IMR-90 (cell line): Measurements from ENCODE around the gene PARD6G. TPM values are rescaled to one million over a fixed set of nuclear protein-coding genes. Genes with fewer than 3 reads are reported as not detected.

Experiments used
- ATAC-seq: fragments of 200-7000 bp; cut with Tn5 transposase; 2 replicates; pipeline ENCODE4 v1.9.1; 2020; ENCODE audit warnings: low read depth, mild to moderate bottlenecking, moderate library complexity
- BruUV-seq: library from RNA; stranded (reverse); fragments of 400-500 nt; replicated peaks from 2 replicates; lab custom pipeline; 2021; lab: Mats Ljungman, UMichigan
- CTCF ChIA-PET: fragments of 300-600 bp; formaldehyde crosslinking; extraction: SDS; loops from one replicate; lab custom pipeline; 2021; ENCODE audit warnings: antibody characterized with exemption; lab: Yijun Ruan, JAX
- POLR2A ChIA-PET: fragments of 300-600 bp; sonication (Branson Sonifier 250); formaldehyde crosslinking; loops from one replicate; lab custom pipeline; 2022; ENCODE audit warnings: antibody characterized with exemption; ENCODE audit not compliant: unreplicated experiment; lab: Charles Lee
- DNase-seq: peaks from one replicate; pipeline ENCODE4 v3.0.0; 2013
- H2AFZ ChIP-seq: replicated peaks from 2 replicates; pipeline ENCODE3; 2013; ENCODE audit warnings: low read length, mild to moderate bottlenecking; ENCODE audit not compliant: poor library complexity
- H2AK5ac ChIP-seq: 2 replicates; pipeline ENCODE4 v1.6.1; 2013; ENCODE audit warnings: low read depth, low read length, inconsistent platforms
- H2AK9ac ChIP-seq: replicated peaks from 2 replicates; pipeline ENCODE3; 2013; ENCODE audit warnings: mild to moderate bottlenecking, low read depth, low read length, moderate library complexity; ENCODE audit not compliant: poor library complexity
- H2BK120ac ChIP-seq: 2 replicates; pipeline ENCODE4 v1.6.1; 2013; ENCODE audit warnings: low read depth, low read length, inconsistent platforms
- H2BK15ac ChIP-seq: 3 replicates; pipeline ENCODE4 v1.6.1; 2013; ENCODE audit warnings: low read depth, low read length, inconsistent platforms
- H2BK20ac ChIP-seq: 2 replicates; pipeline ENCODE4 v1.6.1; 2013; ENCODE audit warnings: low read depth, mild to moderate bottlenecking, inconsistent platforms, low read length, moderate library complexity
- H2BK5ac ChIP-seq: 2 replicates; pipeline ENCODE4 v1.6.1; 2013; ENCODE audit warnings: mild to moderate bottlenecking, low read depth, low read length, inconsistent platforms; ENCODE audit not compliant: poor library complexity, severe bottlenecking
- H3K14ac ChIP-seq: replicated peaks from 2 replicates; pipeline ENCODE4 v1.6.1; 2013; ENCODE audit warnings: low read depth, low read length, inconsistent platforms
- H3K18ac ChIP-seq: 2 replicates; pipeline ENCODE4 v1.6.1; 2013; ENCODE audit warnings: low read depth, low read length, control low read depth
- H3K23ac ChIP-seq: 2 replicates; pipeline ENCODE4 v1.6.1; 2013; ENCODE audit warnings: low read depth, low read length, inconsistent platforms
- H3K27ac ChIP-seq: 2 replicates; pipeline ENCODE4 v1.5.1; 2013; ENCODE audit warnings: mild to moderate bottlenecking, control low read depth, low read length; ENCODE audit not compliant: insufficient read depth
- H3K27me3 ChIP-seq: 2 replicates; pipeline ENCODE4 v1.6.1; 2013; ENCODE audit warnings: low read length; ENCODE audit not compliant: control insufficient read depth, insufficient read depth
- H3K36me3 ChIP-seq: 2 replicates; pipeline ENCODE4 v1.6.1; 2013; ENCODE audit warnings: low read length, mixed read lengths; ENCODE audit not compliant: control insufficient read depth, insufficient read depth
- H3K4ac ChIP-seq: 2 replicates; pipeline ENCODE4 v1.6.1; 2013; ENCODE audit warnings: low read depth, low read length, inconsistent platforms
- H3K4me1 ChIP-seq: 2 replicates; pipeline ENCODE4 v1.6.1; 2013; ENCODE audit warnings: low read length, mixed read lengths; ENCODE audit not compliant: control insufficient read depth, insufficient read depth
- H3K4me2 ChIP-seq: 2 replicates; pipeline ENCODE4 v1.6.1; 2013; ENCODE audit warnings: low read depth, mild to moderate bottlenecking, control low read depth, low read length, moderate library complexity
- H3K4me3 ChIP-seq: 2 replicates; pipeline ENCODE4 v1.5.1; 2013; ENCODE audit warnings: low read depth, mild to moderate bottlenecking, control low read depth, low read length, moderate library complexity; ENCODE audit not compliant: insufficient read depth
- H3K56ac ChIP-seq: 2 replicates; pipeline ENCODE4 v1.6.1; 2013; ENCODE audit warnings: low read length, inconsistent platforms; ENCODE audit not compliant: insufficient read depth; ENCODE audit errors: extremely low read depth
- H3K79me1 ChIP-seq, 2 experiments: 2 replicates each; pipeline ENCODE4 v1.6.1; 2013; ENCODE audit warnings: low read length in 2 of 2, inconsistent platforms in 1 of 2, low read depth in 1 of 2
- H3K9ac ChIP-seq: 2 replicates; pipeline ENCODE4 v1.6.1; 2013; ENCODE audit warnings: low read depth, low read length, control low read depth
- H3K9me1 ChIP-seq: 2 replicates; pipeline ENCODE4 v1.6.1; 2013; ENCODE audit warnings: low read length, inconsistent platforms; ENCODE audit not compliant: insufficient read depth
- H3K9me3 ChIP-seq: 2 replicates; pipeline ENCODE4 v1.6.1; 2013; ENCODE audit warnings: low read length; ENCODE audit not compliant: control insufficient read depth, insufficient read depth
- H4K20me1 ChIP-seq: 2 replicates; pipeline ENCODE4 v1.6.1; 2013; ENCODE audit warnings: low read length, inconsistent platforms; ENCODE audit not compliant: insufficient read depth
- H4K5ac ChIP-seq: 2 replicates; pipeline ENCODE4 v1.6.1; 2013; ENCODE audit warnings: mild to moderate bottlenecking, low read depth, low read length, control low read depth
- H4K8ac ChIP-seq, 2 experiments: 2 replicates each; pipeline ENCODE4 v1.6.1; 2013; ENCODE audit warnings: low read depth in 2 of 2, low read length in 2 of 2, control low read depth in 1 of 2, inconsistent platforms in 1 of 2
- H4K91ac ChIP-seq: 2 replicates; pipeline ENCODE4 v1.6.1; 2013; ENCODE audit warnings: low read depth, low read length, inconsistent platforms; ENCODE audit not compliant: insufficient read depth
- BHLHE40 ChIP-seq: fragments of 150-350 bp; IDR thresholded peaks from 2 replicates; pipeline ENCODE4 v1.6.1; 2016; ENCODE audit warnings: mild to moderate bottlenecking, low read depth, low read length
- CEBPB ChIP-seq: IDR thresholded peaks from 2 replicates; pipeline ENCODE4 v1.6.1; 2012; ENCODE audit warnings: low read depth, low read length, improper control_type of control experiment
- CHD1 ChIP-seq: IDR thresholded peaks from 2 replicates; pipeline ENCODE4 v1.6.1; 2012; ENCODE audit warnings: low read depth, low read length, improper control_type of control experiment
- FOS ChIP-seq: fragments of 150-350 bp; IDR thresholded peaks from 2 replicates; pipeline ENCODE4 v1.6.1; 2016; ENCODE audit warnings: low read depth, low read length
- MAFK ChIP-seq: IDR thresholded peaks from 2 replicates; pipeline ENCODE4 v1.6.1; 2012; ENCODE audit warnings: low read depth, low read length, improper control_type of control experiment
- MXI1 ChIP-seq: IDR thresholded peaks from 2 replicates; pipeline ENCODE4 v1.6.1; 2012; ENCODE audit warnings: low read depth, mild to moderate bottlenecking, low read length, moderate library complexity, borderline replicate concordance
- NFE2L2 ChIP-seq: fragments of 150-350 bp; IDR thresholded peaks from 2 replicates; pipeline ENCODE4 v1.6.1; 2016; ENCODE audit warnings: low read depth, mild to moderate bottlenecking, low read length
- POLR2A ChIP-seq: IDR thresholded peaks from 2 replicates; pipeline ENCODE4 v1.6.1; 2012; ENCODE audit warnings: mild to moderate bottlenecking, low read depth, low read length
- RAD21 ChIP-seq: IDR thresholded peaks from 2 replicates; pipeline ENCODE4 v1.6.1; 2012; ENCODE audit warnings: low read length, improper control_type of control experiment
- RCOR1 ChIP-seq: IDR thresholded peaks from 2 replicates; pipeline ENCODE4 v1.6.1; 2012; ENCODE audit warnings: mild to moderate bottlenecking, low read length, improper control_type of control experiment; ENCODE audit not compliant: insufficient replicate concordance
- RFX5 ChIP-seq: IDR thresholded peaks from 2 replicates; pipeline ENCODE4 v1.8.0; 2012; ENCODE audit warnings: low read depth, mild to moderate bottlenecking, low read length, moderate library complexity
- WGBS, 2 experiments: methylation state at CpG; one replicate each; pipeline versions ENCODE4 v1.1.5 to v1.1.7; 2013; ENCODE audit warnings: missing lambda C conversion rate in 2 of 2; ENCODE audit not compliant: insufficient read length in 1 of 2; ENCODE audit errors: extremely low coverage in 2 of 2; 5-methylcytosine and 5-hydroxymethylcytosine counted together
- dilution Hi-C: fragments of 300-500 bp; cut with HindIII; formaldehyde crosslinking; loops from one replicate; pipeline ENCODE4 v1.14.3; 2018; ENCODE audit warnings: low sequenced_read_pairs; ENCODE audit not compliant: unreplicated experiment
- in situ Hi-C: fragments of 300-500 bp; cut with MboI; formaldehyde crosslinking; loops from 3 replicates; pipeline ENCODE4 v1.14.3; 2019; ENCODE audit warnings: low sequenced_read_pairs, inconsistent platforms, mixed read lengths
- intact Hi-C: fragments of 100-400 bp; cut with micrococcal nuclease; formaldehyde crosslinking; loops from 2 replicates; pipeline ENCODE4 v1.10.0; 2022
- polyA plus RNA-seq, 3 experiments: library from polyadenylated mRNA; depleted of rRNA; stranded (reverse); fragments of >200 nt; gene quantifications; 2 replicates each; pipeline ENCODE4 v1.2.3, GENCODE V29; 2012; ENCODE audit warnings: low replicate concordance in 1 of 3
- total RNA-seq: library from RNA; depleted of rRNA; stranded (reverse); fragments of >200 nt; gene quantifications from 2 replicates; pipeline ENCODE4 v1.2.3, GENCODE V29; 2012
- TF ChIP-seq, protein P1 (sequence below): fragments of 150-350 bp; IDR thresholded peaks from 2 replicates; pipeline ENCODE4 v1.6.1; 2016; ENCODE audit warnings: low read depth, mild to moderate bottlenecking, low read length, moderate library complexity, borderline replicate concordance
- TF ChIP-seq, protein P2 (sequence below): fragments of 150-350 bp; IDR thresholded peaks from 2 replicates; pipeline ENCODE4 v1.6.1; 2017; ENCODE audit warnings: mild to moderate bottlenecking, antibody characterized with exemption, low read length, low read depth

PARD6G gene
- total and polyA plus RNA-seq, 2 of the 4 experiments (the other 2 are of a cell fraction) = 2.5 to 4.6 TPM

DNA sequence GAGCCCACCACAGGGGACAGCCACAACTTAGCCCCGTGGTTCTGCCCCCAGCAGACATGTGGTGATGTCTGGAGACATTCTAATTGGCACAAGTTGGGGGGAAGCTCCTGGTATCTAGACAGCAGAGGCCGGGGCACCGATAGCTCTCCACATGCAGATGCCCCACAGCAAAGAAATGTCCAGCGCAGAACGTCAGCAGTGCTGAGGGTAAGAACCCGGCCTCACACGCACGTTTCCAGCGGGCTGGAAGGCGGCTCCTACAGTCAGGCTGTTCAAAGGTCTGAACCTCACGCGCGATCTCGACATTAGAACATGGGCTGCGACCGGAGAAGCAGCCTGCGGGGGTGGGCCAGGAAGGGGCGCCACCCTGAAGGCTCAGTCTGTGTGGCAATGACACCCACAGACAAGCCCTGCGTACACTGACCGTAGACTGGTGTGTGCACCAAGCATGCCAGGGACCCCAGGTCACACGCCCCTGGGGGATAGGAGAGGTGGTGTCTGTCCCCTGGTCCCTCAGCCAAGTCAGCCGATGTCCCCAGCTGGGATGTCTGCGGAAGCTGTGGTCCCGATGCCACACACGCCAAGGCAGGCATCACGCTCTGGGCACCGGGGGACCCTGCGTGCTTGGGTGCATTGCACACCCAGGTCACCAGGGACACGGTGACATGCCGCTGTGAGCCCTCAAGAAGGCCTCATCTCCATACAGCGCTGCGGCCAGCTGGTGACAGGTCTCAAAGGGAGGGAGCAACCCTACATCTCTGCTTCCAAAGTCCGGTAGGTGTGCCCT, 66.3 kb downstream of the PARD6G start (continued):
- no peak for TF ChIP-seq FOS

DNA sequence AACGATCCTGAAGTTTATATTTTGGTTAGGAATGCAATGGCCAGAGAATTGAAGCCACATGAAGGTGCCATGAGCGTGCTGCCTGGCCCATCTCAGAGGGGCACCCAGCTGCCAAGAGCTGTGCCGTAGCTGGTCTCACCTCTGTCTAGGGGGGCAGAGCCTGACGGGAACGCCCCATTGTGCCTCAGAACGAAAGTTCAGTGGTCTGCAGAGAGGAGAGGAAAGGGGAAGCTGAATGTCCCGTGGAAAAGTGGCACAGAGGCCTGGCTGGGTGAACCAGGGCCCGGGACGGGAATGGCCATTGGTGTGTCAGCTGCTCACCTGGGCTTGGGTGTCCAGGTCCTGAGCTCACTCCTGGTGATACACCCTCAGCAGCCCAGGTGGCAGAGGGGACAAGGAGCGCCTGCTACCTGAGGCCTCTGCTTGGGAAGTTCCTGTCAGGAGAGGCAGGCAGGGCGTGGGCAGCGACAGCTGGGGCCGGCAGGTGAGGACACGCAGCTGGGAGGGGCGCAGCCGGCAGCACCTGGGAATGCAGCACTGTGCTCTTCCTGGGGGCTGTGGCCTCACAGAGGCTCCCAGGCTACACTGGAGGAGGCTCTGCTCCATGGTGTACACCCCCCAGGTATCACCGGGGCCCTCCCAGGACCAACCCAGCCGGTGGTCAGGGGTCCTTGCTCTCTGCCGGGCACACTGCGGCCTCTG, 67.3 kb downstream of the PARD6G start:
- no peak overlapping the region for H2AK9ac ChIP-seq
- H2BK20ac ChIP-seq = no peak overlapping the region
- no peaks in the 10 kb centered on the region for H3K9me3 ChIP-seq
- H3K4me3 ChIP-seq = no peak overlapping the region
- no peak overlapping the region for H2AFZ ChIP-seq
- H3K9me1 ChIP-seq = peaks cover 11% of the 10 kb centered on the region
- no peak for DNase-seq
- H3K36me3 ChIP-seq = no peaks in the 10 kb centered on the region
- no peak for ATAC-seq
- H2BK5ac ChIP-seq = no peak overlapping the region
- intact Hi-C loops (loop anchor here (2.0 kb wide), 1 partner anchor 21 kb away; no protein-coding TSS in a partner anchor), dilution Hi-C loops (no loop called here), in situ Hi-C loops (no loop called here)
- no peak overlapping the region for H4K91ac ChIP-seq
- H3K27ac ChIP-seq = no peak overlapping the region
- H3K56ac ChIP-seq = no peak overlapping the region
- no TSS peak for BruUV-seq
- H3K4ac ChIP-seq = no peak overlapping the region
- no peak overlapping the region for H2BK15ac ChIP-seq
- H3K23ac ChIP-seq = no peak overlapping the region
- POLR2A ChIA-PET = no interaction called here
- peaks cover 0 to 12% of the 10 kb centered on the region in 2 experiments; a peak in 1 of 4 replicates for H3K79me1 ChIP-seq
- H3K18ac ChIP-seq = no peak overlapping the region
- peaks cover 3% of the 10 kb centered on the region; the same call in 1 of the 2 replicates for H4K20me1 ChIP-seq
- TF ChIP-seq CEBPB (no peak), POLR2A (no peak), CHD1 (no peak), NFE2L2 (no peak), RCOR1 (no peak), MXI1 (no peak), MAFK (no peak), RFX5 (no peak), RAD21 (no peak), BHLHE40 (no peak)
- TF ChIP-seq, protein P1, sequence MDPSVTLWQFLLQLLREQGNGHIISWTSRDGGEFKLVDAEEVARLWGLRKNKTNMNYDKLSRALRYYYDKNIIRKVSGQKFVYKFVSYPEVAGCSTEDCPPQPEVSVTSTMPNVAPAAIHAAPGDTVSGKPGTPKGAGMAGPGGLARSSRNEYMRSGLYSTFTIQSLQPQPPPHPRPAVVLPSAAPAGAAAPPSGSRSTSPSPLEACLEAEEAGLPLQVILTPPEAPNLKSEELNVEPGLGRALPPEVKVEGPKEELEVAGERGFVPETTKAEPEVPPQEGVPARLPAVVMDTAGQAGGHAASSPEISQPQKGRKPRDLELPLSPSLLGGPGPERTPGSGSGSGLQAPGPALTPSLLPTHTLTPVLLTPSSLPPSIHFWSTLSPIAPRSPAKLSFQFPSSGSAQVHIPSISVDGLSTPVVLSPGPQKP = no peak
- TF ChIP-seq, protein P2, sequence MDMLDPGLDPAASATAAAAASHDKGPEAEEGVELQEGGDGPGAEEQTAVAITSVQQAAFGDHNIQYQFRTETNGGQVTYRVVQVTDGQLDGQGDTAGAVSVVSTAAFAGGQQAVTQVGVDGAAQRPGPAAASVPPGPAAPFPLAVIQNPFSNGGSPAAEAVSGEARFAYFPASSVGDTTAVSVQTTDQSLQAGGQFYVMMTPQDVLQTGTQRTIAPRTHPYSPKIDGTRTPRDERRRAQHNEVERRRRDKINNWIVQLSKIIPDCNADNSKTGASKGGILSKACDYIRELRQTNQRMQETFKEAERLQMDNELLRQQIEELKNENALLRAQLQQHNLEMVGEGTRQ = no peak
- H4K5ac ChIP-seq = no peak overlapping the region
- no peak overlapping the region for H4K8ac ChIP-seq
- H3K9ac ChIP-seq = no peak overlapping the region
- H2BK120ac ChIP-seq = no peak overlapping the region
- no peaks in the 10 kb centered on the region for H3K27me3 ChIP-seq
- no peak overlapping the region for H3K4me2 ChIP-seq
- no peak overlapping the region for H2AK5ac ChIP-seq
- WGBS, 2 experiments = 83% methylated on average over 13 of the region's 20 CpGs; no CpG with 5 or more reads in 1 of the 2 experiments
- H3K14ac ChIP-seq = no peak overlapping the region
- CTCF ChIA-PET = no interaction called here
- H3K4me1 ChIP-seq = peaks cover 2% of the 10 kb centered on the region; the same call in 1 of the 2 replicates
